ENCODE data around the gene DAP.

The DAP gene

GRCh38 chr5:10682801-10683525 lies 78.1 kb downstream of the DAP start:
- DNase-seq (ENCODE audit: low read depth) = no peak
- no peak overlapping the region for H3K4me3 ChIP-seq (ENCODE audit: low read depth, low read length)
- no peak for TF ChIP-seq CTCF (IDR thresholded peaks at IDR 0.05; ENCODE audit: low read depth, low read length, missing control alignments)

- DNase-seq (ENCODE audit: low read depth) = no peak
- H3K4me3 ChIP-seq (ENCODE audit: low read depth, low read length) = no peak overlapping the region; the same call in 1 of the 2 replicates
- no peak for TF ChIP-seq CTCF (IDR thresholded peaks at IDR 0.05; ENCODE audit: low read depth, low read length, missing control alignments)
Observed at GRCh38 chr5:10681731-10682679, 79.0 kb downstream of the DAP start.

- H3K4me3 ChIP-seq (ENCODE audit: low read depth, low read length) = no peak overlapping the region
- DNase-seq (ENCODE audit: low read depth) = no peak
- TF ChIP-seq CTCF (IDR thresholded peaks at IDR 0.05; ENCODE audit: low read depth, low read length, missing control alignments) = no peak
Observed at GRCh38 chr5:10680876-10681481, 80.1 kb downstream of the DAP start.

- DNase-seq (ENCODE audit: low read depth) = no peak
Observed at GRCh38 chr5:10679336-10679988, 81.6 kb downstream of the DAP start.

GRCh38 chr5:10678244-10678643 lies 82.8 kb downstream of the DAP start:
- no peak for DNase-seq (ENCODE audit: low read depth)
- TF ChIP-seq CTCF (IDR thresholded peaks at IDR 0.05; ENCODE audit: low read depth, low read length, missing control alignments) = no peak
- H3K4me3 ChIP-seq (ENCODE audit: low read depth, low read length) = no peak overlapping the region

More at GRCh38 chr5:10679336-10679988, 81.6 kb downstream of the DAP start:
- no peak overlapping the region for H3K4me3 ChIP-seq (ENCODE audit: low read depth, low read length)
- TF ChIP-seq CTCF (IDR thresholded peaks at IDR 0.05; ENCODE audit: low read depth, low read length, missing control alignments) = no peak

- no peak overlapping the region for H3K4me3 ChIP-seq (ENCODE audit: low read depth, low read length)
- TF ChIP-seq CTCF (IDR thresholded peaks at IDR 0.05; ENCODE audit: low read depth, low read length, missing control alignments) = no peak
- DNase-seq (ENCODE audit: low read depth) = no peak
Observed at GRCh38 chr5:10677533-10677932, 83.5 kb downstream of the DAP start.
